ENCODE data around the gene CCR2.
"Not testable (repeated sequence)": the region's sequence is repeated elsewhere in the genome, so short reads cannot be mapped to it uniquely, and the experiment has no call there.

CCR2 gene

DNA sequence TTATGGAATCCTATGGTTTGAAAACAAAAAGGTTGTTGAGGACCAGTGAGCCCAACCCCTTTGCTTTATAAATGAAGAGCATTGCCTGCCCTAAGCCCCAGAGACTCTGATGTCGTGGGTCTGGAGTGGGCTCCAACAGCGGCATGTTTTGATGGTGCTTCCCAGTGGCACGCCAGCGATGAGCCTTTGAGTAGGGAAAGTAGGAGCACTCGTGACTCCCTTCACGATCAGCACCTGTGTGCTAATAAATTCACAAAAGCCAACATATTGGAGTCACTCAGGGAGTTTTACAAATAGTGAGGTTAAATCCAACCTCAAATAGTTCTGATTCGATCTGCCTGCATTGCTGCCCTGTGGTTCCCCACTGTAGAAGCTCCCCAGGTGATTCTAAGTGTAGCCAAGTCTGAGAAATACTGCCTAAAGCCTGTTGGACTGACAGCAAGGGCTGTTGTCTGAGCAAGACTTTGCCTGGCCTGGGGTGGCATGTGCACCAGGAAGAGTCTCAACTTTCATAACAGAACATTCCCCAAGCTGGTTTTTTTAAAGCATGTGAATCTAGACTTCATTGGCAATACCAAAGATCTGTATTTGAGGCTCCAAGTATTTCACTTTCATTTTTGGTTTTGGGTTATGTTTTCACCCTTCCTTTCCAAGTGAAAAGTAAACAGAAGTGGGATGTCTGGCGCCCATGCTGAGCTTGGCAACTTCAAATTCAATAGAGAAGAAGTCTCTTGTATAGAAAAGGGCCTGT lies 26.7 kb downstream of the CCR2 start:
- DNase-seq = no peak

DNA sequence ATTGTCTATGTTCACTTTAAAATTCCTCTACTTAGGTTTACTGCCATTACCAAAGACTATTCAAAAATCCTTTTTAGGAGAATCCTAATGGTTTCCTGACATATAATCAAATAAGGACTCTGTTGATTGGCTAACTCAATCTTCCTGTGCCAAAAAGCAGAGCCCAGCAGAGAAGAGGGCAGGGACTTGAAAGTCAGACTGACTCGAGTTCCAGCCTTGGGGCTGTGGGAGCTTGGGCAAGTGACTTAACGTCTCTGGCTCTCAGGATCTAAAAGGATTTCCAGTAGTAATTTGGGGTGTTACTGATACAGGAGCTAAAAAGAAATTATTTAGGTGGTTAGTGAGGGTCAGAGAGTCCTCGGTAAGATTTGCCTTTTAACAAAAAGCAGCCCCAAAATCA lies 27.7 kb downstream of the CCR2 start:
- DNase-seq = no peak

DNA sequence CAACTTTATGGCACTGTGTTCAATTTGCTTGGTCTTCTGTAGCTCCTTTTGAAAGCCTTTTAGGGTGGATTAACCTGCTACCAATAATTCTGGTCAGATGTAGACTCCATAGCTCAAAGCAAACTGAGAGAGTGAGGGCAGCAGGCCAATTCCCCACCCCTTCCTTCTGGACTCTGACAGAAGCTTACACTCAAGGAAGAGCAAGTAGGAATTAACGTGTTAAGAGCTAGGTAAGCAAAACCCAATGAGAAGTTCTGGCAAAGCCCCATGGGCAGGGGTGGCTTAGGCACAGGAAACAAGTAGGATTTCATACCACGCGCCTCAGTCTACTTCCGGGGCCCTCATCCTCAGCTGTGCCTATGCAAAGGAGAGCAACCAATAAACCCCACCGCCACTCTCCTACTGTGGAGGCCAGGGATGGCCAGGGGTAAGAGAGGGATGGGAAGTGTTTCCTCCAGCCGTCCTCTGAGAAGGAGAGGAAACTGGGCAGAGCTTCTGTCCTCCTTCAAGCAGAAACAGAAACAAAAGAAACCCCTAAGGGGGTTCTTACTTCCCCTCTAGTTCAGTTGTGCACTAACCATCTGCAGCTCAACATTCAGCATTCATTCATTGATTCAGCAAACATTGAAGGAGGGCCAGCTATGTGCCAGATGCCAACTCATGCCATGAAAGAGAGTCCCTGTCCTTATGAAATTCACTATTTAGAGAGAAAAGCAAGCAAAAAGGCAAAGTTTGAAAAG lies 29.5 kb downstream of the CCR2 start:
- DNase-seq = no peak

DNA sequence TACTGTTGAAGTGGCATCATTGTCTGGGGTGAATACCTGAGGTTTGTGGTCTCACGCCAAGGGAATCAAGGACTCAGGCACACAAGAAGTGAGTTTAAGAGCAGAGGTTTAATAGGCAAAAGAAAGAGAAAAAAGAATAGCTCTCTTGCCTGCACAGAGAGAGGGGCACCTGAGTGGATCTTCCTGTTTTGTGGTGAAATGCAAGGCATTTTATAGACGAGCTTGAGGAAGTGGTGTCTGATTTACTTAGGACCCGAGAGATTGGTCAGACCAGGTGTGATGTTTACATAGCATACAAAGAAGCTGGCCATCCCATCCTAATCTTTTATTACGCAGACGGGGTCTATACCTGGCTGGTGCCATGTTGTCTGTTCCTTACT lies 30.0 kb downstream of the CCR2 start:
- DNase-seq = no peak

GRCh38 chr3:46386205-46386604 lies 32.3 kb downstream of the CCR2 start:
- DNase-seq = no peak

DNA sequence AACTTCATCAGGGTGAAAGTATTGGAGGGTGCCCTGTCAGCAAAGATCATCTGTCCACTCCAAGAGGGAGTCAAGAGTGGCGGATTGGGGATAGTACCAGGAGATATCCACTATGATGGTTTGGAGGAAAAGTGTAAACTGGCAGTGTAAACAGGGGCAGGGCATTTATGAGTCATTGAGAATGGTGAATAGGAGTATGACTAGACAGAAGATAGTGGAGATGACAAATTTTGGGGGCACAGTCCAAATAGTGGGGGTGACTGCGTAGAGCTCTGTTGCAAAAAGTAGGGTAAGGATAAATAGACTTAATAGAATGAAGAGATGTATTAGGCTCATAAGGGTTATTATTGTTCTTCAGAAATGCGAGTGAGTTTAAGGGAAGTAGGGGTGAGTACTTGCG lies 34.9 kb downstream of the CCR2 start:
- DNase-seq = not testable (repeated sequence)

GRCh38 chr3:46389306-46389705 lies 35.4 kb downstream of the CCR2 start:
- no peak for DNase-seq

DNA sequence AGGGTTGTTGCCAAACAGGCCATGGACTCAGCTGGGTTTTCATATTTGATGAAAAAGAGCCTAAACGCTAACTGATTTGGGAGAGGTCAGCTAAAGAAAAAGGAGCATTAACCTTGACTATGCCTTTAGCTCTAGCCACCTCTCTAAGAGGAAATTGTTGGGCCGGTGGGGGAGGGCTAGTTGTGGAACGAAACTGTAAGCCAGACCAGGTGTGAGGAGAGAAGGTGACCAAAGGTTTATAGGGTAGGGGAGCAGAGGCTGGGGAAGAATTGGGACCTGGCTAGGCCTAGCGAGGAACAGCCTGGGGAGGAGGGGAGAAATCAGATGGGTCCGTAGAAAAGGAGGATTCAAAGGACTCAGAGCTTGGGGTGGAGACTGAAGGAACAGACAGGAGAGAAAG lies 37.6 kb downstream of the CCR2 start:
- DNase-seq = not testable (repeated sequence)

DNA sequence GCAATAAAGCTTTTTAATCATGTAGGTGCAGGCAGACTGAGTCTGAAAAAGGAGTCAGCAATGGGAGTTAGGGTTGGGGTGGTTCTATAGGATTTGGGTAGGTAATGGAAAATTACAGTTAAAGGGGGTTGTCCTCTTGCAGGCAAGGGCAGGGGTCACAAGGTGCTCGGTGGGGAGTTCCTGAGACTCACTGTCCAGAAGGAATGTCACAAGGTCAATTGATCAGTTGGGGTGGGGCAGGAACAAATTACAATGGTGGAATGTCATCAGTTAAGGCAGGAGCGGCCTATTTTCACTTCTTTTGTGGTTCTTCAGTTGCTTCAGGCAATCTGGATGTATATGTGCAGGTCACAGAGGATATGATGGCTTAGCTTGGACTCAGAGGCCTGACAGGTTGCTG lies 39.1 kb downstream of the CCR2 start:
- DNase-seq = no peak

DNA sequence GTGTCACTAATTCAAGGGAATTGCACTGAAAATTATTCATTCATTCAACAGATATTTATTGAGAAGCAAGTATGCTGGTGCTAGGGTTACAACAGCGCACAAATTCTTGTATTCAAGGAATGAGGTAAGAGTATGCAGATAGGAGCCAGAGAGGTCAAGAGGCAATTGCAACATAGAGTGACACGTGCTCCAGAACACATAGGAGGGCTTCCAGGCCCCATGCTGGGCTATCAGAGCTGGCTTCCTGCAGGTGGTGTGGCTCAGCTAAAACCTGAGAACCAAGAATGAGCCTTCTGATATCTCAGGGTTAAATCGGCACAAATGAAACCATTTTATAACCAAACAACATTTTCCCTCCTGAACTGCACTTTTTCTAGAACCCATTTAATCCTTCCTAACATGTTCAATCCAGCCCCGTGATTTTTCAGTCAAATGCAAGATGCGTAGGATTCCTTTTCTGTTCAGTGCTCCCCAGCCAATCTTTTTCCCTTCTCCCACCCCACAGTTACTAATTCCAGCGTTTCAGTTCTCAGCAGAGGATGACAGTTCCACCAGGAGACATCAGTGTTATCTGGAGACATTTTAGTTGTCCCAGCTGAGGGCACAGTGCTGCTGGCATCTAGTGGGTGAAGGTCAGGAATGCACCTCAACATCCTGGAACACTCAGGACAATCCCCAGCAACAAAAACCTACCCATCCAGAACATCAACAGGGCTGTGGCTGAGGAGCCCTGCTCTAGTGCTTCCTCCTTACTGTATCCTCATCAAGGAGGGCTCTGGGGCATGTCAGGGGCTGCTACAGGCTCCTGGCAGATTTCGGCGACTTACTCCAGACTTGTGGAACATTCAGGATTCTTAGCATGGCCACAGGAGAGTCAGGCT lies 39.9 kb downstream of the CCR2 start:
- DNase-seq = no peak

- DNase-seq = no peak
These were observed 41.3 kb downstream of the CCR2 start for GRCh38 chr3:46395210-46395661.

- DNase-seq = no peak
These were observed 42.0 kb downstream of the CCR2 start for GRCh38 chr3:46395766-46396530.

DNA sequence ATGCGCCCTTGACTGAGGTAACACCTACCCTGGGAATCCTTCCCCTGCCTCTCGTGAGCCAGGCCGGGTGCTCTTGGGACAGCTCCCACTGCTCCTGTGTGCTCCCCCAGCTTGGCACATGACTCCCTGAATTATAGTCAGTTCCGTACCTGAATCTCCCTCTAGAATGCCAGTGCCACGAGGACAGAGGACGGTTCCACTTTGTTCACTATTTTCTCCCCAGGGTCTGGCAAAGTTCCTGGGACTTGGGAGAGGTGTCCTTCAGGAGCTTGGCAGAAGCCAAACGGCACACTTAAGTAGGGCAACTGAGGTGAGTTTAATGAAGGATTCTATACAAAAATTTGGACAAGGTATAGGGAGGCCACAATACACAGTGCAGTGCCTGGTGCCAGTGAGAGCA lies 43.2 kb downstream of the CCR2 start:
- no peak for DNase-seq

- no peak for DNase-seq
These were observed 44.5 kb downstream of the CCR2 start for GRCh38 chr3:46398186-46398955.

DNA sequence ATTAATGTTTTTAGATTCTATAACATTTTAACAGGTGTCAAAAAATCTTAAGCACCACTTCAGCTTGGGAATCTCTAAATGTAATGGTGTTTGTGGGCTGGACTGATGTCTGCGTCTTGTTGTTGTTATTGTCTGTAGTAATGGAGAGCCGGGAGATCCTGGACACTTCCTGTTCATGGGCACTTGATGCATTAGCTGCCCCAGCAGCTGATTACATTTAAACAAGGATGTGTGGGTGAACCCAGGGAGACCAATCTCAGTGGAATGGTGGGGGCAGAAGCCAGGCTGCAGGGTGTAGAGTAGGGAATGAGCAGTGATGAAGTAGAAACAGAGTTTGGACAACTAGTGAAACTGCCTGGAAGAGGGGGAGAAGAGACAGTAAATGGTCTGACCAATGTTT lies 45.2 kb downstream of the CCR2 start:
- DNase-seq = no peak

DNA sequence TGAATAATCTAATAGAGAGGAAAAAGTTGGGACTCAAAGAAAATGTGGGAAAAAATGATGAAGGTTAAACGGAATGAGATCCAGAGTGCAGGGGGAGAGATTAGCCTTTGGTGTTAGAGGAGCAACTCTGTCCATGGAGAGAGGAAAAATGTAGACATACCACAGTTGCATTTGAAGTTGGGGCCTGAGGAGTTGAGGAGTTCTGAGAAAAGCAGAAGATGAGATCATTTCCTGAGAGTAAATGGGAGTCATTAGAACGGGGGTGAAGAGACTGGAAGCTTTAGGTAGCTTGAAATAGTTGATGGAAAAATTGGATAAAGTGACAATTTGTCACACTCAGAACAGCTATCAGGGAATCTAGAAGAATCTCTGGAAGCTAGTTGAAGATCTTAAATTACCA lies 45.6 kb downstream of the CCR2 start:
- no peak for DNase-seq

- no peak for DNase-seq
These were observed 46.3 kb downstream of the CCR2 start for GRCh38 chr3:46400000-46400734.

DNA sequence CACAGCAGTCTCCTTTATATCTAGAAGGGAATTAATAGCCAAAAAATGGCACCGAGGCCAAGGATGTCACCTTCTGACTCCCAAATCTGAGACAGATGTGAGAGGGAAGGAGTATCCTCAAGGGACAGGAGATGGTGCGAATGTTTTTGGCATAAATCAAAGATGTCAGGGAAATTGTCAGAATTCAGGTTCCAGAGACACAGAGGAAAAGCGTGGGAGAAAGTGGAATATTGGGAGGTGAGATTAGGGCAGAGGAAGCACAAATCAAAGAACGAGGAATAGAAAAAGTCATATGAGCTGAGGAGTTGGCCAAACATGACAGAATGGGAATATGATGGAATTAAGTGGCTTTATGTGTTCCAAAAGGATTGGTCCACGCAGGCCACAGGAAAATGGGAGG lies 46.9 kb downstream of the CCR2 start:
- DNase-seq = no peak

- DNase-seq = no peak
These were observed 47.7 kb downstream of the CCR2 start for GRCh38 chr3:46401579-46401978.

DNA sequence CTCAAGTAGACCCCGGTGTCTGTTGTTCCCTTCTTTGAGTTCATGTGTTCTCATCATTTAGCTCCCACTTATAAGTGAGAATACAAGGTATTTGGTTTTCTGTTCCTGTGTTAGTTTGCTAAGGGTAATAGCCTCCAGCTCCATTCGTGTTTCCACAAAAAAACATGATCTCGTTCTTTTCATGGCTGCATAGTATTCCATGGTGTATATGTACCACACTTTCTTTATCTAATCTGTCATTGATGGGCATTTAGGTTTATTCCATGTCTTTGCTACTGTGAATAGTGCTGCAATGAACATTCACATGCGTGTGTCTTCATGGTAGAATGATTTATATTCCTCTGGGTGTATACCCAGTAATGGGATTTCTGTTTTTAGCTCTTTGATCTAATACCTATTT lies 49.0 kb downstream of the CCR2 start:
- not testable (repeated sequence) for DNase-seq

Data from NCI-H187 (cell line).